Transverse colon (tissue), 4 donors: ENCODE data around the gene MAFG. TPM values are rescaled to one million over a fixed set of nuclear protein-coding genes. Genes with fewer than 3 reads are reported as not detected.

Experiments used
- DNase-seq: peaks from one replicate; pipeline ENCODE4 v3.0.0-alpha.2; 2019
- H3K27ac ChIP-seq, 4 donors: fragments of 200-600 bp; sonication (generic); 2 replicates each; pipeline ENCODE4 v1.5.1; 2016 to 2018; ENCODE audit warnings: inconsistent platforms in 4 of 4
- H3K27me3 ChIP-seq: fragments of 200-600 bp; sonication (generic); 2 replicates; pipeline ENCODE4 v1.5.1; 2017; ENCODE audit warnings: inconsistent platforms
- H3K36me3 ChIP-seq, 4 donors: fragments of 200-600 bp; sonication (generic); 2 replicates each; pipeline ENCODE4 v1.5.1; 2017 to 2019; ENCODE audit warnings: inconsistent platforms in 4 of 4
- H3K4me1 ChIP-seq, 4 donors: fragments of 200-600 bp; sonication (generic); 2 replicates each; pipeline ENCODE4 v1.5.1; 2017 to 2020; ENCODE audit warnings: inconsistent platforms in 4 of 4
- H3K4me3 ChIP-seq, 4 donors: fragments of 200-600 bp; sonication (generic); 1 replicate in 1 of 4; 2 replicates in 3 of 4; pipeline versions ENCODE4 v1.5.1 to v1.6.1; 2017 to 2019; ENCODE audit warnings: inconsistent platforms in 4 of 4
- H3K9me3 ChIP-seq, 2 donors: fragments of 200-600 bp; sonication (generic); 2 replicates each; pipeline ENCODE4 v1.5.1; 2017 to 2019; ENCODE audit warnings: inconsistent platforms in 2 of 2
- CTCF ChIP-seq, 5 experiments: fragments of 200-600 bp in 3 of 5; fragments of 450-650 bp in 2 of 5; sonication (generic) in 3 of 5; IDR thresholded peaks; 1 replicate in 2 of 5; 2 replicates in 3 of 5; pipeline ENCODE4 v1.5.1; 2016 to 2017; ENCODE audit warnings: antibody characterized with exemption in 5 of 5, inconsistent platforms in 3 of 5, mild to moderate bottlenecking in 2 of 5, moderate library complexity in 1 of 5
- EP300 ChIP-seq: sonication (generic); formaldehyde crosslinking; IDR thresholded peaks from one replicate; pipeline ENCODE4 v1.6.1; 2017; ENCODE audit warnings: antibody characterized with exemption, low read depth
- POLR2A ChIP-seq: fragments of 450-650 bp; IDR thresholded peaks from one replicate; pipeline ENCODE4 v1.6.1; 2016; ENCODE audit warnings: antibody characterized with exemption, mild to moderate bottlenecking, moderate library complexity
- POLR2AphosphoS5 ChIP-seq, 3 donors: sonication (generic); formaldehyde crosslinking; IDR thresholded peaks; one replicate each; pipeline ENCODE4 v1.6.1; 2016; ENCODE audit warnings: antibody characterized with exemption in 3 of 3
- WGBS, 2 donors: methylation state at CpG; one replicate each; pipeline ENCODE4 v1.1.5; 2018; ENCODE audit warnings: low coverage in 1 of 2; 5-methylcytosine and 5-hydroxymethylcytosine counted together
- in situ Hi-C, 4 donors: fragments of 200-750 bp; cut with MboI; loops; one replicate each; pipeline versions ENCODE4 v1.15.0 to v1.15.1; 2017; ENCODE audit warnings: low sequenced_read_pairs in 3 of 4, low pct_ligation_motif_present in 1 of 4, low pct_unique_long_range_greater_than_20kb in 1 of 4
- intact Hi-C: fragments of 100-400 bp; cut with DNase I; formaldehyde crosslinking; loops from one replicate; pipeline ENCODE4 v1.15.1; 2023; ENCODE audit warnings: low total_unique reads
- total RNA-seq, 4 donors: library from RNA; depleted of rRNA; stranded (reverse); fragments of >200 nt; gene quantifications; one replicate each; pipeline ENCODE4 v1.1.0, GENCODE V29; 2016

MAFG gene
- total RNA-seq, 4 donors from 2014 or later = 22.4 to 34.4 (median 24.3) TPM

GRCh38 chr17:81917565-81918332 is 9.8 kb downstream of the MAFG start, which contains the start of gene SIRT7:
Gene SIRT7 (minus strand): TSS chr17:81918176. CDS start chr17:81918131, 45 bp downstream.
- 1% methylated on average over 55 of the region's 94 CpGs; no CpG with 5 or more reads in 1 of the 2 donors for WGBS, 2 donors
- H3K4me3 ChIP-seq = peak within 1 kb of the TSS; percentile 83 to 99 (median 91)
- no peaks in the 10 kb centered on the region for H3K27me3 ChIP-seq
- DNase-seq = peak; percentile 83
- intact Hi-C loops = no loop called here
- TF ChIP-seq CTCF (IDR thresholded peaks at IDR 0.05) (no peak), POLR2AphosphoS5 (IDR thresholded peaks at IDR 0.05) (peak; percentile 80 to 95 (median 92)), POLR2A (peak; percentile 67)
- H3K9me3 ChIP-seq = no peaks in the 10 kb centered on the region
- in situ Hi-C loops = no loop called here
- H3K36me3 ChIP-seq = peaks cover 0 to 32% (median 11%) of the 10 kb centered on the region in 4 donors
- peak within 1 kb of the TSS; percentile 88 to 92 (median 90) for H3K27ac ChIP-seq
- H3K4me1 ChIP-seq = peaks cover 15 to 61% (median 44%) of the 10 kb centered on the region in 4 donors

- 60 to 67% methylated on average over 6 to 21 of the region's 21 CpGs for WGBS, 2 donors
- in situ Hi-C loops (no loop called here), intact Hi-C loops (no loop called here)
- Histone ChIP-seq H3K4me3 (peak overlapping the region in 3 of 4 donors; percentile 83 to 99 (median 90)), H3K4me1 (peaks cover 11 to 55% (median 39%) of the 10 kb centered on the region in 4 donors), H3K9me3 (no peaks in the 10 kb centered on the region), H3K36me3 (peaks cover 0 to 26% (median 10%) of the 10 kb centered on the region in 4 donors), H3K27me3 (no peaks in the 10 kb centered on the region), H3K27ac (peak overlapping the region; percentile 88 to 92 (median 90))
- peak; percentile 70 for DNase-seq
- TF ChIP-seq EP300 (no peak), POLR2A (peak; percentile 88), POLR2AphosphoS5 (IDR thresholded peaks at IDR 0.05) (peak in 2 of 3 donors; percentile 90 to 94)
Measured at GRCh38 chr17:81916234-81917001, 11.1 kb downstream of the MAFG start.

- H3K27ac ChIP-seq = no peak overlapping the region
- peaks cover 12 to 51% (median 36%) of the 10 kb centered on the region in 4 donors for H3K4me1 ChIP-seq
- no peaks in the 10 kb centered on the region for H3K9me3 ChIP-seq
- intact Hi-C loops (no loop called here), in situ Hi-C loops (no loop called here)
- WGBS, 2 donors = 98% methylated on average over 10 of the region's 12 CpGs; no CpG with 5 or more reads in 1 of the 2 donors
- H3K27me3 ChIP-seq = no peaks in the 10 kb centered on the region
- no peak overlapping the region for H3K4me3 ChIP-seq
- peaks cover 0 to 26% (median 10%) of the 10 kb centered on the region in 4 donors for H3K36me3 ChIP-seq
- DNase-seq = no peak
- TF ChIP-seq CTCF (IDR thresholded peaks at IDR 0.05) (no peak), POLR2A (no peak), EP300 (no peak), POLR2AphosphoS5 (IDR thresholded peaks at IDR 0.05) (no peak)
Measured at GRCh38 chr17:81915331-81915730, 12.2 kb downstream of the MAFG start.

- H3K27ac ChIP-seq = no peak overlapping the region
Measured at GRCh38 chr17:81914103-81914850, 13.3 kb downstream of the MAFG start.

More at GRCh38 chr17:81914103-81914850, 13.3 kb downstream of the MAFG start:
- no peak for DNase-seq
- intact Hi-C loops = no loop called here
- Histone ChIP-seq H3K4me3 (no peak overlapping the region), H3K4me1 (peaks cover 21 to 48% (median 36%) of the 10 kb centered on the region in 4 donors), H3K36me3 (peaks cover 0 to 26% (median 10%) of the 10 kb centered on the region in 4 donors), H3K9me3 (no peaks in the 10 kb centered on the region), H3K27me3 (no peaks in the 10 kb centered on the region)
- TF ChIP-seq POLR2AphosphoS5 (IDR thresholded peaks at IDR 0.05) (no peak), CTCF (IDR thresholded peaks at IDR 0.05) (no peak), POLR2A (no peak), EP300 (no peak)
- WGBS, 2 donors = 95% methylated on average over 36 of the region's 36 CpGs; no CpG with 5 or more reads in 1 of the 2 donors
- in situ Hi-C loops = no loop called here
